GM19043 (cell line): ENCODE measurements around the gene PLEKHM3.
"Not testable (repeated sequence)": the region's sequence is repeated elsewhere in the genome, so short reads cannot be mapped to it uniquely, and the experiment has no call there.

ENCODE experiments used
- ATAC-seq: cut with Tn5 transposase; IDR thresholded peaks from one replicate; pipeline ENCODE4 v1.9.1; 2021; ENCODE audit warnings: low read depth; ENCODE audit not compliant: unreplicated experiment

Gene PLEKHM3

DNA sequence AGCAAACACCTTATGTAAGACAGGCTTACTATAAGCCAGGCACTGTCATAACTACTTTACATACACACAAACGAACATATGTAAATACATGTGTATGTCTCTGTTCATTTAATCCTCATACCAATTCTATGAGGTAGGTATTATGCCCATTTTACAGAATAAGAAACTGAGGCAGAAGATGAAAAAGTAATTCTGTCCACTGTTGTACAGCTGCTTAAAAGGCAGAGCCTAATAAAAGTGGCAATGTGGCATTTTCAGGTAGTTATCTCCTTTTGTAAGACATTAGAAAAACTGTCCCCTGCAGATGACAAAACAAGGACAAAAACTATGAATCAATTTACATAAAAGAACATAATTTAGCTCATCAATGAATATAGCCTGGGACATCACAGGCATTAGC is 69.9 kb downstream of the PLEKHM3 start:
- ATAC-seq: no peak

DNA sequence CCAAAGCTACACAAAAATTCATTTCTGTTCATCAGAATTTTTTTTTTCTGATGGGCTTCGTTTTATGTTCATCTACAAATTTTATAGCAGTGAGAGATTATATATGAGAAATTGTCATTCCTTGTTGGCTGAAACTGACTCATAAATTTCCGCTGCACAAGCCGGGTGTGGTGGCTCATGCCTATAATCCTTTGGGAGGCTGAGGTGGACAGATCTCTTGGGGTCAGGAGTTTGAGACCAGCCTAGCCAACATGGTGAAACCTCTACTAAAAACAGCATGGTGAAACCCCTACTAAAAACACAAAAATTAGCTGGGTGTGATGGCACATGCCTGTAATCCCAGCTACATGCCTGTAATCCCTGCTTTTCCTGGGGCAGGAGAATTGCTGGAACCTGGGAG is 72.0 kb downstream of the PLEKHM3 start:
- ATAC-seq: no peak

DNA sequence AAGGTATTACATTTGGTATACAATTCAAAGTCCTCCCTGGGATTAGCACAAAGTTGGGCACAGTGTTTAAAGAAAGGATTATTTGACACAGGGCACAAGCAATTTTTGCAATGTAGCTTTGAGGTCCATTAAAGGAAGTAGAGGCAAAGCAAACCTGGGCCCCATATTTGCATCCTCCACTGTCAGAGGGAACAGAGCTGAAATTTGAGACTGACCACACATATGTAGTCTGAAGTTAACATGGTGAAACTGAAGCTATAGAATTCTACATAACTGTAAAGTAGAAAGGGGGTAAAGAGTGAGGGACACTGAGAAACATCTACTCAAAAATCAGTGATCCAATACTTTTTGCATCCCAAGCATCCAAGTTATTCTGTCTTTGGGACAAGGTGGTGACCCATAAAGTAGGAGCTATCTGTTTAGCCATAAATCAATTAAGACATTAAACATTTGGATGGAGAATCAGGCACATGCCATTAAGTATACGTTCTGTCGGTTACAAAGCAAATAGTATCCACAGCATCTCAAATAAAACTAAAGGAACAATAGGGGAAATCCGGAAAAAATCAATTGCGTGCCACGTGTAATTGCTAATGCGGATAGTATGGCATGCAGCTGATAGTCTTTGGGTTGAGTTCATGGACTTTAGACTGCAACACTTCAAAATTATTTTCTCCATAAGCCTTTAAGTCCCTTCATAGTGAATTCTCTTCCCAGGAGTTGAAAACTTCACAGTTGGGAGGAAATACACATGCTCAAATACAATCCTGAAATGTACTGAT is 72.6 kb downstream of the PLEKHM3 start:
- ATAC-seq: no peak

DNA sequence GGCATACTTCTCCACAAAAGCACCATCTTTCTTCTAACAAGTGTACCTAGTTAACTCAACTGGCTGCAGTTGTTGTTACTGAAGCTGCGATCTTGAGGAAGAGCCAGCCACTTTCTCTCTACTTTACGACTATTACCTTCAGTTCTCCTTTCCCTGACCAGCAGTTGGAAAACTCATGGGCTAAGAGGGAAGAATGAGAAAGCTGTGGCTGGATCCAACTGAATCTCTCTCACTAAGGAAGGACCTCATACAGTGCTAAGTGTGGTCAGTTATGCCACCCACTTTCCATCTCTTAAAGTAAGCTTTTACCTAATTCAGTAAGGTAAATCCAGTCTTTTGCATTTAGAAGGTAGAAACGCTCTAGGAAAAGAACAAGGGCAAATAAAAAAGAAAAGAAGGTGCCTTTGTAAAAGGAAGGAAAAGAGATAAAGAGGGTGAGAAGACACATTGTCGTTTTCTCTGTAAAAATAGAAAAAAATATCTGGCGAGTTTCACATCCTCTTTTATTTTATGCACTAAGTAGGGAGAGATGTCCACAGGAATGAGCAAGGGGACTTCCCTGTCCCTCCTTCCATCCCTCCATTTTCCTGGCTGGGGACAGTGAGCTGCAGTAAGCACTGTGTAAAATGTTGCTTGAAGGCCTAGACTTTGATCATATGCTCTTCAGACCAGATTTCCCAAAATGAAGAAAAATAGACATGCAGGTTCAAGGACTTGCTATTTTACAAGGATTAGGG is 73.4 kb downstream of the PLEKHM3 start:
- no peak for ATAC-seq

DNA sequence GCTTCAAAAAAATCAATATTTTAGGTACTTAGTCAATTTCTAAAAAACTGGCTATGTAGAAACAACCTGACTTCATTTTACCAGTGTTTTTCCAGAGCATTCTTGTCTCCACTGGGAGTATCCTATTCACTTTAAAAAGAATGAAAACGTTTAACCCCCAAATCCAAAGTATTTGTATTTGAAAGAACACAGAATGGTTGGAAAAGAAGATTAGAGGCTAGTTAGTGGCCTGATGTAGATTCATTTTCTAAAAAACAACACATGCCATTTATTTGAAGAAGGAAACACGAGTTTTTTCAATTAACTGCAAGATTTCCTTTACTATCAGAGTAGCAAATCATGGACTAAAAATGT is 74.6 kb downstream of the PLEKHM3 start:
- ATAC-seq: no peak

DNA sequence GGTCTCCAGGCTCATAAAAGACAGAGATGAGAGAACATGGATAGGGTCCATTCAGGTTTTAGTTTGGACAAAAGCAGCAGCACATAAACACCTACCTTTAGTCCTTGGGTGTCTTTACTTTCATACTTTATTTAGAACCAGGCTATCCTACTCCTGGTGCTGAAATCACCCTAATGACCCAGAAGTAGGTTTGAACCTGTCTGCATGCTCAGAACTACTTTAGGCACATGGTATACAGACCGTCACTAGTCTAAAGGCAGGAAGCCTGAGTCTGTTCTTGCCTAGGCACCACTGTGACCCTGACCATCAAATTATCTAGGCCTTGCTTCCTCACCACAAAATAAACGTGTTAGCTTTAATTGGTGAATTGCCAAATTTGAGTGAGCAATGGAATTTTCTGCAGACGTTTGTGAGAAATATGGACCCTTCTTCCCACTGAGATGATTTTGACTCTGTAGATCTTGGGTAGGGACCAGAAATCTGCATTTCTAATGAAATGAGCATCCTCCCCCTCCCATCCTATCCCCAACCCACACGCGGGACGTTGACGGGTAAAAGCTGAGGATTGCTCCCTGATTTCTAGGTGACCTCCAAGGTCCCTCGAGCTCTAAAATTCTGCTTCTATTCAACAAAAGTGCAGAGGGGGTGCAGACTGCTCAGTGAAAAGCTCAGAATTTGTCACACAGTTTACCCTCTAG is 75.1 kb downstream of the PLEKHM3 start:
- ATAC-seq: no peak

DNA sequence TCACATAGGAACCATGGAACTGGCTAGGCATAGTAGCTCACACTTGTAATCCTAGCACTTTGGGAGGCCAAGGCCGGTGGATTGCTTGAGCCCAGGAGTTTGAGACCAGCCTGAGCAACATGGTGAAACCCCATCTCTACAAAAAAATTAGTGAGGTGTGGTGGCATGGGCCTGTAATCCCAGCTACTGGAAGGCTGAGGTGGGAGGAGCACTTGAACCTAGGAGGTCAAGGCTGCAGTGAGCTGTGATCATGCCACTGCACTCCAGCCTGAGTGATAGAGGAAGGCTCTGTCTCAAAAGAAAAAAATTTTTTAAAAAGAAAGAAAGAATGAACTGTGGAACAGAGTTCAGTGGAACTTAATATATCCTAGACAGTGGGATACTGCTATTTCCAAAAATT is 76.1 kb downstream of the PLEKHM3 start:
- ATAC-seq: not testable (repeated sequence)

DNA sequence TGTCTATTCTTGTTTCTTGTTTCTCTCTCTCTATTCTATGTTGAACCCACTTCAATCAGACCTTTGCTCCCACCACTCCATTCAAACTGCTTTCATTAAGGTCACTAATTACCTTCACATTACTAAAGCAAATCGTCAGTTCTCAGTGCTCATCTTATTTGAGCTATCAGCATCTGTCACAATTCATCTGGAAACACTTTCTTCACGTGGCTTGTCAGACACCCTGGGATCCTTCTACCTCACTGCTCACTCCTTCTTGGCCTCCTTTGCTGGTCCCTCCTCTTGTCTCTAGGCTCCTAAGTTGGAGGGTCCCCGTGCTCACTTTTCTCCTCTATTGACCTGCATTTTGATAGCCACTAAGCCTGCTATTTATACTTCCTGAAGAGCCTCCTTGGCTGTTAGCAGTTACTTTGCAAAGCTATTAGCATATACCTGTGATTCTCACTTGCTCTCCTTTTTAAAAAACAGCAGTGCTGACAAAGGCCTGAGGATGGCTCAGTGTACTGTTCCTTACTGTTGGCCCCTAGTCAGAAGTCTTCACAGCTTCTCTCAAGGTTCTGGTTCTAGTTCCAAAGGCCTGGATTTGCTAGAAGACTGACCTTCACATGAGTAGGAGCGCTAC is 80.2 kb downstream of the PLEKHM3 start:
- no peak for ATAC-seq

DNA sequence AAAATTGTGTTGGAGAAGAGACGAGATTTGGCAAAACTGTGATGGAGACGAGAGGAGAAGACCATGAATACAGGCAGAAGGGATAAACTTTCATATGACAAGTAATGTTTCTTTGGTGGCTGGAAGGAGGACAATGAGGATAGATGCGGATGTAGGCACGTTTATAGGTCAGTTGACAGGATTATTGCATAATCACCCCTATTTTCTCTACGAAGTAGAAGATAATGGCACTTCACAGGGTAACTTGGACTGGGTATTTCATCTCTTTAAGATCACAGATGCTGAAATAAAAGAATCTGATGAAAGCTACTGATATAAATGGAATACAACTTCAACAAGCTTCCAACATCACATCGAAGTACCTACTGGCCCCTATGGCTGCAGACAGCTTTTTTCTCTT is 81.0 kb downstream of the PLEKHM3 start:
- no peak for ATAC-seq

DNA sequence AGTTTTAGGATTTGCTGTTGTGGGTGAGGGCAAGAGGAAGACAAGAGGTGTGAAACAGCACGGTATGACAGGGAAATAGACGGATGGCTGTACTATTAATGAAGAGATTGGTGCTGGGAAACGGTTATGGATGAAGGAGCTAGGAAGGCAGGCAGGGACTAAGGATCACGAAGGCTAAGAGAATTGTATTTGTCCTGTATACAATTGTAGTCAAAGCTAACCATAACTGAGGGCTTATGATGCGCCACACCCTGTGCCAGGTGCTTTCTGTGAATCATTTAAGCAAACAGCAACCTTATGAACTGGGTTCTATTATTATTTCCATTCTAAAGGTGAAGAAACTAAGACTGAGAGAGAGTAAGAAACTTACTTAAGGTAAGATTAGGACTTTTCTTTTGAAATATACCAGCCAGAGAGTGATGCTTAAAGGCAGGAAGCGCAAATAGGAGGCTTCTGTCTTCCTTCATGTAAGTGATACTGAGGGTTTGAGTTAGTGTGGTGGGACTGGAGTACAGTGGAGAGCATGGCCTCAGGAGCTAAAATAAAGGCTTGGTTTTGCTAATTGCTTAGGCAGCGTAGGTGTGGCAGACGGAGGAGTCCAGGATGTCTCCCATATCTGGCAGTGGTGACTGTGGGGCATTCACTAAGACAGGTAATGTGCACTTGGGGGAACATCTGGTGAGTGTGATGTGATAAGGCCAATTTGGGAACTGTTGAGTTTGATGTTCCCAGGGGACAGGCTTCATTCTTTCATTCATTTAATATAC is 85.8 kb downstream of the PLEKHM3 start:
- no peak for ATAC-seq

DNA sequence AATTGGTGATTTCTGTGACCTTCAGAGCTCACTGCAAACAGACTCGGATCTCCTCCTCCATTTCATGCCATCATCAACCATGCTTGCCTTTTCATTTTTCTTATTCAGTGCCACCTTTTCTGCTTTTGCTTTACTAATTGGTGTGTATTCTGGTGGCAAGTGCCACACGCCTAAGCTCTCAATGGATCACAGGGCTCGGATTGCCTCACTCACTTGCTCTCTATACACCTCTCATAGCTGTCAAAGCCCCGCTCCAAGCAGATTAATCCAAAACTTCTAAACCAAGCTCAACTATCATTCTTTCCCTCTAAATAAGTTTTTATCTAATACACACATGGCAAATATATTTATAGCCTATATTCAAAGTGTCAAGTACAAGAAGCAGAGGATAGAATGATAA is 86.4 kb downstream of the PLEKHM3 start:
- no peak for ATAC-seq

DNA sequence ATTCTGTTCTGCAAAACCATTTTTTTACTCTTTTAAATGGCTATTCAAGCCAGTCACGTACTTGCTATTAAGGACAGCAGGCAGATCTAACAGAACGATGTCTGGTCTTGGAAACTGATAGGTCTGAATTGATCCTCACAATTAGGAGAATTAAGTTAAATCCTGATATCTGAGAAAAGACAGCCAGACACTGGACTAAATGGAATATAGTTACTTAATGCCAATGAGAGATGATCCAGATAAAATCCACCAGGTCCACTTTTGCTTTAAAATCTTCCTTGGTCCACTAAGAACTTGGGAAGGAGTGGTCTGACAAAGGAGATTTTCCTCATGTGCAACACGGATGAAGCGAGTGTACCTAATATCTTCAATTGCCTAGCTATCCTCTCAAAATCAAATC is 86.9 kb downstream of the PLEKHM3 start:
- ATAC-seq: no peak

DNA sequence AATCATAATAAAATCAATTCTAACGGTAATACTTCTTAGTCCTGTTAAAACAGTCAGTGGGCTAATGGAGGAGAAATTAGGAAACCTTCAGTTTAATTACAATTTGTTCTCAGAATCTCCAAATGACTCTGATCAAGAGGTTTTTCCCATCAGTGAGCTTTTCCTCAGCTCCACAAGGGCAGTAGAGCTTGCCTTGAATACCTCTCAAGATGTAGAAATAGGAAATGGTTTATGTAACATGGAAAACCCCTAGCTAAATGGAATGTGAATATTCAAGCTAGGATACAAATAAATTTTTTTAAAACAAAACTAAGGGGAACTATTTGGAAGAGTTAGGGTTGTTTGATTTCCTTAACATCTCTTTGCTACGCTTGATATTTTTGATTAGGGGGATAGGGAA is 87.5 kb downstream of the PLEKHM3 start:
- ATAC-seq: no peak

DNA sequence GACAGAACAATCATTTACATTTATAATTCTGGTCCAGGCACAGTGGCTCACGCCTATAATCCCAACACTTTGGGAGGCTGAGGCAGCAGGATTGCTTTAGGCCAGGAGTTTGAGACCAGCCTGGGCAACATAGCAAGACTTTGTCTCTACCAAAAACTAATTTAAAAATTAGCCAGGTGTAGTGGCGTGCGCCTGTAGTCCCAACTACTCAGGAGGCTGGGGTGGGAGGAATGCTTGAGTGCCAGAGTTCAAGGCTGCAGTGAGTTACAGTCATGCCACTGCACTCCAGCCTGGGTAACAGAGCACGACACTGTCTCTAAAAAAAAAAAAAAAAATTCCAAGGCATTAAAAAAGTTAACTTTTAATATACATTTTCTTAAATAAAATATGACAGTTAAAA is 88.1 kb downstream of the PLEKHM3 start:
- no peak for ATAC-seq

DNA sequence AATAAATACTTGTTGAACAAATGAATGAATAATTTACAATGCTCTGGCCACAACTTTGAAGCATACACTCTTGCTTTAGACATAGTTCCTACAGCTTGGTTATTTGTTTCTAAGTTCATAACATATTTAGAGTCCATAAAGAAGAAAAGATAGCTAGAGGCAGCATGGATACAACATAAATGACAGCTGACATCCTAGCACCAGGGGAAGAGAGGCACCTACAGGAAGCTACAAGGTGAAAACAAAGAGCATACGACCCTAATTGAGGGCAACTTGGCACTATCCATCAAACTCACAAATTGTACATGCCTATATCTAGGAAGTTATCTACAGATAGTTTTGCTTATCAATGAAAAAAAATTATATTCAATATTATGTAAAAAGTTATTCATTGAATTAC is 88.9 kb downstream of the PLEKHM3 start:
- ATAC-seq: no peak

DNA sequence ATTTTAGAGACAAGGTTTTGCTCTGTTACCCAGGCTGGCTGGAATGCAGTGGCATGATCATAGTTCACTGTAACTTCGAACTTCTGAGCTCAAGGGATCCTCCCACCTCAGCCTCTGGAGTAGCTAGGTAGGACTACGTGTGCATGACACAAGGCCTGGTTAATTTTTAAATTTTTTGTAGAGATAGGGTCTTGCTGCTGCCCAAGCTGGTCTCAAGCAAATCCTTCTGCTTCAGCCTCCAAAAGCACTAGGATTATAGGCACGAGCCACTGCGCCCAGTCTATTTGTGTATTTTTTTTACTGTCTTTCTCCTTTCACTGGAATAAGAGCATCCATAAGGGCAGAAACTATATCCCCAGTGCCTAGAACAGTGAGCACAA is 89.3 kb downstream of the PLEKHM3 start:
- no peak for ATAC-seq

DNA sequence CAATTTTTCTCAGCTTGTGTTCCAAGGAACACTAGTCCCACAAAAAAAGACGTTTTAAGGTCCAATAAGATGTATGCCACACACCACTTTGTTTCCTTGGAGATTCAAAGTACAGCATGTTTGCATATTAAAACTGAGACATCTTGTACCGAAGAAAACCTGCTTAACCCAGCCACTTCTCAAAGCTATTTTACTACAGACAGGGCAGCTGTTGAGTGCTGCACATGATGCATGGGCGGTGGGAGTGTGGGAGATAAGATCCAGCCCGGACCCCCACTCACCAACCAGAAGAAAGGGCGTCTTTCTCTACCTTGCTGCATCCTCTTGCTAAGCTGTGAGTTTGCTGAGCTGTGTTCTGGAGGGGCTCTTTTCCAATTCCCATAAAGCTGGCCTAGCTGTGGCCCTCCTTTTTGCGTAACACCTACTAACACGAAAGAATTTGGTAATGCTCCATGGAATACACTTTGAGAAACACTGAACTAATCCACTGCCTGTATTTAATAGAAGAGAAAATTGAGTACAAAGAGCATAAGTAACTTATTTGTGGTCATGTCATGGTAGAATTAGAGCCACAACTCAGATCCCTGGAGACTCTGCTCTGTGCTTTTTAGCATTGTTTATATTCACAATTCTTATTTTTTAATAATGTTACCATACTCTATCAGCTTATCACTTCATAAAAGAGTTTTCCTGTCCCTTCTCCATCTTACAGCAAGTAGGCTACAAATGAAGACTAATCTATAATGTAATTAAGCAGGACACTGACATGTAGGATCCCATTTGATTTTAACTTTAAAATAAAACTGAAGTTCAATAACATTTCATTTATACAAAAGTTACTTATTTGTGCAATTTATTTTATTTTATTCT is 90.0 kb downstream of the PLEKHM3 start:
- no peak for ATAC-seq

DNA sequence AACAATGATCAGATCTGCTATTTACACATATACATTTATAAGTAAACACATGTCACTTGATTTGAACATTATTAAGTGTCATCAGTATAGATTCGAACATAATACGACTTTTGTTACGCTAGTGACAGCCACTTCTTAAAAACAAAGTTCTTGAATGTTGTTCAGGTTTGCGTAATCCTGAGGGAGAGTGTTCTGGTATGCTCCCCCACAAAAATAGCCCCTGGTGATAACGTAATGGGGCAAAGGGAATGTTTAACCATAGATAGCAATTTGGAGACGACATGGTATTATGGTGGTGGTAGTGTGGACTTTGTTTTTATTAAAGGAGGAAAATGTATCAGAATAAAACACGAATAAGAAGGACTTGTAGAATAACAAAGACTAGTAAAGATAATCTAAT is 90.6 kb downstream of the PLEKHM3 start:
- ATAC-seq: no peak

DNA sequence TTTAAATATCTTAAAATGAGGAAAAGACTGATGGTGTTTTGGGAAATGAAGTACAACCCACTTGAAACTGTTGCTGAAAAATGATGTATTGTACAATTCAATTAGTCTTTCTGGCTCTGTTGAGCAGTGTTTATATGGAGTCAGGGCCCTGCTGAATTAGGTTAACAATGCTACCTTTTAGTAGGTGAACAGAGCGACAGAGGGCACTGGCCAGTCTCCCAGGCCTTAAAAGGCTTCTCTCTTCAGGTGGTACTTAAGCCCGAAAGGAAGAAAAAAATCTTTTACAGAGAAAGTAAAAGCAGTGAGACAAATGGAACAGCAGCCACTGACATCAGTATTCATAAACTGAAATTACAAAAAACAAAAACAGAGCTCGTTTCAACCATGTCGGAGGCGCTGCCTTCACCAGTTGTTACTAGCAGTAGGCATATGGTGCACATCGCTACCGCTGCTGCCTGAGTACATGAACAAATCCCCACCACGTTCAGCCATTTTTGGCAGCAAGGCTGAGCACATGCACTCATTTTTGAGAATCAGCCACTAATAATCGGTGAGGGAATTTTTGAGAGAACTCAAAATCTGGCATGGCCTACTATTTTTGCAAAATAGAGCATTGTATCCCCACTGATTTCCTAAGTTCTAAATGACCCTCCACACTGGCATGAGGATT is 91.8 kb downstream of the PLEKHM3 start:
- no peak for ATAC-seq
